Activated T-cell treated with anti-CD3 and anti-CD28 coated beads for 4 hours (primary cell): Measurements from ENCODE around the gene HSD11B1.

ENCODE experiments used
- DNase-seq: peaks from one replicate; pipeline ENCODE4 v3.0.0-alpha.2; 2020

Gene HSD11B1

GRCh38 chr1:209756615-209757445 lies 52.2 kb downstream of the HSD11B1 start:
- no peak for DNase-seq

- DNase-seq: no peak
Observed at GRCh38 chr1:209758400-209758799, 53.8 kb downstream of the HSD11B1 start.

DNA sequence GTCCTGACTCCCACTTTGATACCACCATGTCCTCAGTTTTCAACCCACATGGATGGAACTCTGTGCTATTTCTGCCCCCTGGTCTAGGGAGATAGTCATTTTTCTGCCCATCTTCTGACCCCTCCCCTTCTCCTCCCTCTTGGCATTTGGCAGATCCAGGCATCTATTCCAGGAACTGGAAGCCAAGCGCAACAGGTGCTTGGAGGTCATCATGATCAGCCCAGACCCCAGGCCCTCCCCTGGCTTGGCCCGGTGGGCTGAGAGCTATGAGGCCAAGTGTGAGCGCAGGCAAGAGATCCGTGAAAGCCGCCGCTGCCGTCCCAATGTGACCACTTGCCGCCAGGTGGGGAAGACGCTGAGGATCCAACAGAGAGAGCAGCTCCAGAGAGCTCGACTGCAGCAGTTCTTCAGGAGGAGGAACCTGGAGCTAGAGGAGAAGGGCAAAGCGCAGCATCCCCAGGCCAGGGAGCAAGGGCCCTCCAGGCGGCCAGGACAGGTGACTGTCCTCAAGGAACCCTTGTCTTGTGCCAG lies 55.2 kb downstream of the HSD11B1 start:
- no peak for DNase-seq

DNA sequence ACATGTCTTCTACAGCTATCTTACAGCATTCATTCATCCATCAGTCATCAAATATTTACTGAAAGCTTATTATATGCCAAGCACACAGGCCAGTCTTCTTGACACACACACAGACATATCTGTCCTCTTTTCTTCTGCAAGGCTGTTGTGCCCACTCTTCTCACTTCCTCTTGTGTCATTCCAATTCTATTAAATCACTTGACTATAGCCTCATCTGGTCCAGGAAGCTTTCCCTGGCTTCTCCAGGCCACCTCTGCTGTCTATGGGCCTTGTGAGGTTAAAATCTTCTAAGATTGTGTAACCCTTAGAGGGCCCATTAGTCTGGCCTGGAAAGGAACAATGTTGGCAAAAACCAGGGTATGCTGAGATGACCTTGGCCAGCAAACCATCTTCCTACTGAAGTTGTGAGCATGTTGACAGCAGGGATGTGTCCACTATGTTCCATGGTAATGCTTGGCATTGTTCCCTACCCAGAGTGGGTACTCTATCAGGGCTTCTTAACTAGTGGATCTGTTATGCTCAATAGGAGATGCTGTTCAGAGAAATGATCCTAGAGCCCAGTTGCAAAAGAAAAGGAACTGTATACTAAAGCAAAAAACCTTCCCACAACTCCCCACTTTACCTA lies 56.5 kb downstream of the HSD11B1 start:
- no peak for DNase-seq

DNA sequence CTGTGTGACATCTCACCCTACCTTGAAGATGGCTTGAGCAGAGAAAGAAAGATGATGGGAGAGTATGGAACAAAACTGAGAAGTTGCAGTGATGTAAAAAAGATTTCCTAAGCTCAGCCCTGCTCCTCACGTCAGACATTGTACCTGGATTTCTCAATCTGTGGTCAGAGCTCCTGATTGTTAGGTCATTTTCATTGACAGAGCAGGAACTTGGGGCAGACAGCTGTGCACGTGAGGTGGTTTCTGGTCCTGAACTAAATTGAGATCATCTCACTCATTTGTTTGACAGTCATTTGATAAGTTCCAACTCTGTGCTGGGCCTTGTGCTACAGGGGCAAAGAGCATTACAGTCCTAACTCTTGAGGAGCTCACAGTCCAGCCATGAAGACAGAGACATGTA lies 61.4 kb downstream of the HSD11B1 start:
- DNase-seq: no peak

- no peak for DNase-seq
Observed at GRCh38 chr1:209767096-209767495, 62.5 kb downstream of the HSD11B1 start.

DNA sequence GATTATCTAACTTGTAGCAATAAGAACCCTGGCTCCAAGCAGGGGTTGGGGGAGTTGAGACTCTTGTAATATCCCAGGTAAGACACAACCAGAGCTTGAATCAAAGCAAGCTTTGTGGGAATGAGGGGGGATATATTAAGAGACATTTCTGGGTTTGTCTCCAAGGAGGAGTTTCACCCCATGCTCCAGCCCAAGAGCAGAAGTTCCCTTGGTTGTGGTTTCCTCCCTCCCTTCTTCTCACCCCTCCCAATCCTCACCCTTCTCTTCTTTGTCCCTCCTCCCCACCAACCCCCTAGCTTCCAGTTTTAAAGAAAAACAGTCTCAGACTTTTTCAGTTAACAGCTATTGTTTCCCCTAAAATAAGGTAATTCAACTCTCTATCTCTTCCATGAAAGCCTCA lies 63.1 kb downstream of the HSD11B1 start:
- no peak for DNase-seq

GRCh38 chr1:209768354-209768774 lies 63.7 kb downstream of the HSD11B1 start:
- DNase-seq: peak; percentile 59

GRCh38 chr1:209769171-209769904 lies 64.7 kb downstream of the HSD11B1 start:
- DNase-seq: peak; percentile 58

GRCh38 chr1:209769971-209770370 lies 65.3 kb downstream of the HSD11B1 start:
- no peak for DNase-seq

- no peak for DNase-seq
Observed at GRCh38 chr1:209770636-209771415, 66.2 kb downstream of the HSD11B1 start.

DNA sequence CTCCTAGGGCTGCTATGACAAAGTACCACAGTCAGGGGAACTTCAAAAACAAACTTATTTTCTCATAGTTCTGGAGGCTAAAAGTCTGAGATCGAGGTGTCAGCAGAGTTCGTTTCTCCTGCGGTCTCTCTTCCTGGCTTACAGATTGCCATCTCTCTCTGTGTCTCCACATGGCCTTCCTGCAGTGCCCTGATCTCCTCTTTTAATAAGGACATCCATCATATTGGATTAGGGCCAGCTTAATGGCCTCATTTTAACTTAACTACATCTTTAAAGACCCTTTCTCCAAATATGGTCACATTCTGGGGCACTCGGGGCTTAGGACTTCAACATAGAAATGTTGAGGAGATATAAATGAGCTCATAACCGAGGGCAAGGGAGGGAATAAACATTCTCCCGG lies 67.5 kb downstream of the HSD11B1 start:
- DNase-seq: no peak

DNA sequence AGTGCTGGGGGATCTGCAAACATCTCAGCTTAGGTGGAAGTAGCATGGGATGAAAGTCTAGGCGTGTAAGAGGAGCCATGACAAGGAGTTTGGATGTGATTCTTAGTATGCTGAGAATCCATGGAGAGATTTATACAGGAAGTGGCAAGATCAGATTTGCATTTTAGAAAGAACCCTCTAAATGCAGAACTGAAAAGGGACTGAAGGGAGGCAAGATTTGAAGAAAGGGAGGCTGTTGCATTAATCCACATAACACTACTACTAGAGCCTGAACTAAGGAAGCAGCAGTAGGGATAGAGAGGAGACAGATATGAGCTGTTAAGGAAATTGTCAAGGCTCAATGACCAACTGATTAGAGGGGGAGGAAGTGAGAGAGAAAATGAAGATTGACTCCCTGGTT lies 69.9 kb downstream of the HSD11B1 start:
- no peak for DNase-seq

GRCh38 chr1:209775678-209776077 lies 71.0 kb downstream of the HSD11B1 start:
- no peak for DNase-seq

DNA sequence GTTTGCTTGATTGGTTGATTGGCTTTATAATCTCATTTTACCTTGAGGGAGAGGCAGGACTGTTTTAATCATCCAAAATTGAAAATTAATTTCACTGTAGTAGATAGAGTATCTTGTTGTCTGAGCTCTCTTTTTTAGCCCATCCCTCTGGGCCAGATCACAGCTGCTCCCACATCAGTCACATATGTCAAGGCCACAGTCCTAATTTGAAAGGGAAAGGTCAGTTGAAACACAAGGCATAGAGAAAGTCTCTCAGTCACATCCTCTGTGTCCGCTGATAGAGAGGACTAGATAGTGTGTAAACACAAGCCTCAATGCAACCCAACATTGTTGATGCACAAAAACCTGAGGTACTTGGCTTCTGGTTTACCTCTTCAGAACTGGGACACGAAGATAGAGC lies 72.9 kb downstream of the HSD11B1 start:
- no peak for DNase-seq

- DNase-seq: no peak
Observed at GRCh38 chr1:209778102-209778501, 73.5 kb downstream of the HSD11B1 start.

DNA sequence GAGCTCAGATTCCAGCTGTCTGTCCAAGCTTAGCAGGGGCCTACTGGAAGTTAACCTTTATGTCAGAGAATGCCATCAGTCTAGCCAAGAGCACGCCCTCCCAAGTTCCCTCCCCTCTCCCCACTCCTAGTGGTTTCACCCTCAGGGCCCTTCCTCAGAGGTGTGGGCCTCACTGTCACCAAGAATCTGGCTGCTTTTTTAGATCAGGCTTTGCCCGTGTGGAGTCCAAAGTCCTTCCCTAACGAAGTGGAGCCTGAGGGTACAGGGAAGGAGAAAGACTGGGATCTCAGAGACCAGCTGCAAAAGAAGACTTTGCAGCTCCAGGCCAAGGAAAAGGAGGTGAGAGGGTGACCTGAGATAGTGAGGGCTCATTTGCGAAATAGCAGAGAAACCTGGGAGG lies 75.6 kb downstream of the HSD11B1 start:
- DNase-seq: no peak

DNA sequence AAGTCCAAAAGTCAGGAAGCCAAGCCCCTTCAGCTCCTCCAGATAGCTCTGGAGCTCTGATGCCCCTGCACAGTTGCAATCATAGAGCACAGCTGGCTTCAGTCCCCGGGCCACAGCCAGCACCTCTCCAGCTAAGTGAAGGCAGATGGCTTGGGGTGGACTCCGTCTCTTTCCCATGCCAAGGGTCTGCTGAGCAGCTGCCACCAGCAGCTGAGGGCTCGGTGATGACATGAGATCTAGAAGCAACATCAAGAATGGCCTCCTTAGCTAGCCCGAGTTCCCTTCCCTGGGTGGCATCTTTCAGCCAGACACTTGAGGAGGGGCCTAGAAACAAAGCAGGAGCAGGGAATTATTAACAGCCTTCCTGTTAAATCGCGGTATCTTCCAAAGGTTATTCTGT lies 78.7 kb downstream of the HSD11B1 start:
- DNase-seq: no peak
